GM12891 (cell line): ENCODE measurements around the gene DPH6.

Experiments
- POLR2A ChIP-seq: IDR thresholded peaks from 2 replicates; pipeline ENCODE4 v1.6.1; 2011; ENCODE audit warnings: low read depth, low read length, control low read depth
- POLR2AphosphoS5 ChIP-seq: IDR thresholded peaks from 2 replicates; pipeline ENCODE4 v1.6.1; 2011; ENCODE audit warnings: low read depth, low read length, control low read depth
- SPI1 ChIP-seq: IDR thresholded peaks from 2 replicates; pipeline ENCODE4 v1.6.1; 2011; ENCODE audit warnings: low read depth, low read length, control low read depth
- TAF1 ChIP-seq: IDR thresholded peaks from 2 replicates; pipeline ENCODE4 v1.6.1; 2011; ENCODE audit warnings: low read depth, low read length, control low read depth

DNA sequence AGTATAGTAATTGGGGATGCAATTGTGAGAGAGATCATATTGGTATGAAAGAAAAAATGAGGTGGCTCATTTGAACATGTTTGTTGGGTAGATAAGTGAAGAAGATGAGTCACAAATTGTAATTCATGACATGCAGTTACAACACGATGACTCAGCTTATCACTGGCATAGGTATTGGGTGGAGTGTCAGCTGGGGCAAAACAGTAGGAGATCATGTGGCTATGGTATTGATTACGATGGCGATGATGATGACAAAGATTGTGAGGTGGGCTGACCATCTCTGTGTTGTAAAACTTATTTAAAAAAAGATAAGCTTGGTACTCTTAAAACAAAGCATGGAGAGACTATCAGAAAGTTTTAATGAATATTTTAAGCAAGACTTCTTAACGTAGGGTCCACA is 11.6 kb upstream of the DPH6 start:
- TF ChIP-seq POLR2AphosphoS5 (no peak), POLR2A (no peak), SPI1 (no peak), TAF1 (no peak)
